ENCODE measurements around the gene IFI44L. TPM values are rescaled to one million over a fixed set of nuclear protein-coding genes. Genes with fewer than 3 reads are reported as not detected.

IFI44L gene
- total RNA-seq, 1 experiment from 2014 or later, result 0.10 TPM

DNA sequence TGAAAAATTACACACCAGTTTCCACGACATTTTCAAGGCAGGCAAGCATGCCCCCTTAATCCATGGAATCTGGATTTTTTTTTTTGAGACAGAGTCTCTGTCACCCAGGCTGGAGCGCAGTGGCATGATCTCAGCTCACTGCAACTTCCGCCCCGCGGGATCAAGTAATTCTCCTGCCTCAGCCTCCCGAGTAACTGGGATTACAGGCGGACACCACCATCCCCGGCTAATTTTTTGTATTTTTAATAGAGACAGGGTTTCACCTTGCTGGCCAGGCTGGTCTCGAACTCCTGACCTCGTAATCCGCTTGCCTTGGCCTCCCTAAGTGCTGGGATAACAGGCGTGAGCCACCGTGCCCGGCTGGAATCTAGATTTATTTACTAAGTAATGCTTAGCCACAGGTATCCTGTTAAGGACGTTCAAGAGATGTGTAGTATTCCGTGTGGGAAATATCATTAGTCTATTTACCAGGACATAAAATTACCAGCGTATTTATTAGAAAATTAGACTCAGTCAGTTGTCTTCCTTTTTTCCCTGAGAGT lies 31.8 kb downstream of the IFI44L start (continued):
- TF ChIP-seq, protein P1, sequence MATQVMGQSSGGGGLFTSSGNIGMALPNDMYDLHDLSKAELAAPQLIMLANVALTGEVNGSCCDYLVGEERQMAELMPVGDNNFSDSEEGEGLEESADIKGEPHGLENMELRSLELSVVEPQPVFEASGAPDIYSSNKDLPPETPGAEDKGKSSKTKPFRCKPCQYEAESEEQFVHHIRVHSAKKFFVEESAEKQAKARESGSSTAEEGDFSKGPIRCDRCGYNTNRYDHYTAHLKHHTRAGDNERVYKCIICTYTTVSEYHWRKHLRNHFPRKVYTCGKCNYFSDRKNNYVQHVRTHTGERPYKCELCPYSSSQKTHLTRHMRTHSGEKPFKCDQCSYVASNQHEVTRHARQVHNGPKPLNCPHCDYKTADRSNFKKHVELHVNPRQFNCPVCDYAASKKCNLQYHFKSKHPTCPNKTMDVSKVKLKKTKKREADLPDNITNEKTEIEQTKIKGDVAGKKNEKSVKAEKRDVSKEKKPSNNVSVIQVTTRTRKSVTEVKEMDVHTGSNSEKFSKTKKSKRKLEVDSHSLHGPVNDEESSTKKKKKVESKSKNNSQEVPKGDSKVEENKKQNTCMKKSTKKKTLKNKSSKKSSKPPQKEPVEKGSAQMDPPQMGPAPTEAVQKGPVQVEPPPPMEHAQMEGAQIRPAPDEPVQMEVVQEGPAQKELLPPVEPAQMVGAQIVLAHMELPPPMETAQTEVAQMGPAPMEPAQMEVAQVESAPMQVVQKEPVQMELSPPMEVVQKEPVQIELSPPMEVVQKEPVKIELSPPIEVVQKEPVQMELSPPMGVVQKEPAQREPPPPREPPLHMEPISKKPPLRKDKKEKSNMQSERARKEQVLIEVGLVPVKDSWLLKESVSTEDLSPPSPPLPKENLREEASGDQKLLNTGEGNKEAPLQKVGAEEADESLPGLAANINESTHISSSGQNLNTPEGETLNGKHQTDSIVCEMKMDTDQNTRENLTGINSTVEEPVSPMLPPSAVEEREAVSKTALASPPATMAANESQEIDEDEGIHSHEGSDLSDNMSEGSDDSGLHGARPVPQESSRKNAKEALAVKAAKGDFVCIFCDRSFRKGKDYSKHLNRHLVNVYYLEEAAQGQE (IDR thresholded peaks at IDR 0.05; ENCODE audit: low read depth), result no peak

DNA sequence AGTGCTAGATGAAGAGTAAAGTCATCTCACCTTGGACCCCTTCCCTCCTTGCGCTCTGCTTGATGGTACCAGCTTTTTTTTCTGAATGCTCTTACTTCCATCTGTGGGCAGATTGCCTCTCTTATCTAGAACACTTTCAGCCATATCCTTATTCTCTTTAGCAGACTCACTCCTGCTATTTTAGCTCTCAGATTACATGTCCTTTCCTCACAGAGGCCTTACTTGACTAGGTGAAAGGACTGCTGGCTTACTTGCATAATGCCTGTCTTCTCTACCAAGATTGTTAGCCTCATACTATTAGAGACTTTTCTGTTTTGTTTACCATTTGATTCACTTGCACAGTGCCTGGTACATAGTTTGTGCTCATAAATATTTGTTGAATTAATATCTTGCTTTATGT lies 38.7 kb downstream of the IFI44L start:
- Histone ChIP-seq H3K9me3 (ENCODE audit: control insufficient read depth in 1 of 2, insufficient read depth in 1 of 2, low read depth in 1 of 2, low read length in 2 of 2) (no peaks in the 10 kb centered on the region), H3K27ac (ENCODE audit: low read depth, low read length) (no peak overlapping the region), H3K4me1 (ENCODE audit: control insufficient read depth in 1 of 2, insufficient read depth in 2 of 2, low read length in 2 of 2) (no peaks in the 10 kb centered on the region), H3K9me2 (ENCODE audit: insufficient read depth) (no peaks in the 10 kb centered on the region), H4K20me1 (ENCODE audit: insufficient read depth) (no peaks in the 10 kb centered on the region), H3K36me3 (ENCODE audit: control insufficient read depth in 1 of 2, insufficient read depth in 2 of 2, low read length in 2 of 2) (no peaks in the 10 kb centered on the region), H3K27me3 (ENCODE audit: insufficient read depth, low read length) (no peaks in the 10 kb centered on the region), H3K4me2 (ENCODE audit: low read length) (no peak overlapping the region), H3K4me3 (replicated peaks in 1 of 2; ENCODE audit: low read depth in 1 of 2, low read length in 2 of 2) (no peak overlapping the region), H3K9ac (ENCODE audit: low read length) (no peak overlapping the region), H2AFZ (ENCODE audit: low read depth, low read length, poor library complexity, severe bottlenecking) (no peak overlapping the region), H3K79me2 (ENCODE audit: insufficient read depth, low read length) (no peaks in the 10 kb centered on the region)
- ChIA-PET POLR2A (no interaction called here), RAD21 (ENCODE audit: low non-redundant PET in 1 of 2, low total read pairs in 2 of 2, uncharacterized antibody in 2 of 2, unreplicated experiment in 2 of 2) (no interaction called here), CTCF (no interaction called here)
- no TSS peak for BruUV-seq (replicated peaks)
- DNase-seq (ENCODE audit: low read depth, low spot score) (no peak), ATAC-seq (no peak)
- intact Hi-C loops (cut with micrococcal nuclease), result no loop called here
- TF ChIP-seq ZNF274 (IDR thresholded peaks at IDR 0.05; ENCODE audit: low read depth, low read length) (no peak), JUND (IDR thresholded peaks at IDR 0.05) (no peak), CBX3 (IDR thresholded peaks at IDR 0.05; ENCODE audit: low read depth) (no peak), EZH2phosphoT487 (IDR thresholded peaks at IDR 0.05; ENCODE audit: borderline replicate concordance) (no peak)
- TF ChIP-seq, protein P1 (IDR thresholded peaks at IDR 0.05; ENCODE audit: low read depth), result no peak

Data from HCT116 (cell line).